ENCODE measurements around the gene PALD1. TPM values are rescaled to one million over a fixed set of nuclear protein-coding genes. Genes with fewer than 3 reads are reported as not detected.

PALD1 gene
- 11.1 and 19.1 TPM in 2 replicates for total RNA-seq
- polyA plus RNA-seq = 5.7 and 14.3 TPM in 2 replicates

DNA sequence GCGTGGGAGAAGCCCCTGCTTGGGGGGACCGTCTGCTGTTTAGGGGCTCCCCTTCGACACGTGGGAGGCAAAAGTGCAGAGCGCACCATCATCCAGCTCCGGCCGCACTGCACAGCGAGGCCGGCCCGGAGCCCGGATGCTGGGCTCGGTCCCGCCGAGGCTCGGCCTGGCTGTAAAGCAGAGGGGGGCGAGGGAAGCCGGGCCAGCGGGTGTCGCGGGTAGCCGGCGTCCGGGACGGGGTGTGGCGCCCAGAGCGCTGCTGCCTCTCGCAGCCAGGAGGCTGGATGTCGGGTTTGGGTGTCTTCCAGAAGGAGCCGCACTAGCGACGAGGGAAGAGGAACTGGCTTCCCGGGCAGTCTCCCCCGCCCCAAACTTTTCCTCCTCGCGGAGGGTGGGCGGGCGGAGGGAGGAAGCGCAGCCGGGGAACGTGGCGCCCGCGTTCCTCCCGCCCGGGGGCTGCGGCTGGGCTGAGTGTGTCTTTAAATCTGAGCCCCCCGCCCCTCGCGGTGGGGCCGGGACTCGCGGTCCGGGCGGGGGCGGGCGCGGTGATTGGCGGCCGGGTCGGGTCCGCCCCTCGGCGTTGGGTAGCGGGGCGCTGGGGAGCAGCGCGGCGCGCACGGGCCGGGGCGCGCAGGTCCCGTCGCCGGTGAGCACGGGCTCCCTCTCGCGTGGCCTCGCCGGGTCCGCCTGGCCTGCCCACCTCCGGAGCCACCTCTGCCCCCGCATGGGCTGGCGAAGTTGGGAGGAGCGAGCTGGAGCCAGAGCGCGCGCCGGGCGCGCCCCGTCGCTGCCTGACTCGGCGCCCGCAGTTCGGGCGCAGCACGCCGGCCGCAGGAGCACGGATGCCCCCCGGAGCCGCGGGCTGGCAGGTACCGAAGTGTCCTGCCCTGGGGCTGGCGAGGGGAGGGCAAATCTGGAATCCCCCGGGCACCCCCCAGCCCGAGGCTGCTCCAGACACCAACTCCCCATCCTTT lies at the start of gene PALD1:
Gene PALD1, plus strand, starts transcription at position 577 of the 974 bp plus-strand sequence. CDS start 47,185 bp downstream, outside the sequence.
- DNase-seq (ENCODE audit: low read depth in 1 of 2, low spot score in 1 of 2) = peak; percentile 39 to 71
- Histone ChIP-seq H3K4me1 (ENCODE audit: low read depth) (peaks cover 11% of the 10 kb centered on the region), H3K9me3 (ENCODE audit: low read depth) (no peaks in the 10 kb centered on the region), H3K36me3 (no peaks in the 10 kb centered on the region), H3K27me3 (peaks cover 30% of the 10 kb centered on the region), H3K4me3 (peak within 1 kb of the TSS; percentile 58), H3K27ac (no peak within 1 kb of the TSS)
- TF ChIP-seq, protein P1, sequence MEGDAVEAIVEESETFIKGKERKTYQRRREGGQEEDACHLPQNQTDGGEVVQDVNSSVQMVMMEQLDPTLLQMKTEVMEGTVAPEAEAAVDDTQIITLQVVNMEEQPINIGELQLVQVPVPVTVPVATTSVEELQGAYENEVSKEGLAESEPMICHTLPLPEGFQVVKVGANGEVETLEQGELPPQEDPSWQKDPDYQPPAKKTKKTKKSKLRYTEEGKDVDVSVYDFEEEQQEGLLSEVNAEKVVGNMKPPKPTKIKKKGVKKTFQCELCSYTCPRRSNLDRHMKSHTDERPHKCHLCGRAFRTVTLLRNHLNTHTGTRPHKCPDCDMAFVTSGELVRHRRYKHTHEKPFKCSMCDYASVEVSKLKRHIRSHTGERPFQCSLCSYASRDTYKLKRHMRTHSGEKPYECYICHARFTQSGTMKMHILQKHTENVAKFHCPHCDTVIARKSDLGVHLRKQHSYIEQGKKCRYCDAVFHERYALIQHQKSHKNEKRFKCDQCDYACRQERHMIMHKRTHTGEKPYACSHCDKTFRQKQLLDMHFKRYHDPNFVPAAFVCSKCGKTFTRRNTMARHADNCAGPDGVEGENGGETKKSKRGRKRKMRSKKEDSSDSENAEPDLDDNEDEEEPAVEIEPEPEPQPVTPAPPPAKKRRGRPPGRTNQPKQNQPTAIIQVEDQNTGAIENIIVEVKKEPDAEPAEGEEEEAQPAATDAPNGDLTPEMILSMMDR (IDR thresholded peaks at IDR 0.05; ENCODE audit: low read depth, low read length) = no peak

DNA sequence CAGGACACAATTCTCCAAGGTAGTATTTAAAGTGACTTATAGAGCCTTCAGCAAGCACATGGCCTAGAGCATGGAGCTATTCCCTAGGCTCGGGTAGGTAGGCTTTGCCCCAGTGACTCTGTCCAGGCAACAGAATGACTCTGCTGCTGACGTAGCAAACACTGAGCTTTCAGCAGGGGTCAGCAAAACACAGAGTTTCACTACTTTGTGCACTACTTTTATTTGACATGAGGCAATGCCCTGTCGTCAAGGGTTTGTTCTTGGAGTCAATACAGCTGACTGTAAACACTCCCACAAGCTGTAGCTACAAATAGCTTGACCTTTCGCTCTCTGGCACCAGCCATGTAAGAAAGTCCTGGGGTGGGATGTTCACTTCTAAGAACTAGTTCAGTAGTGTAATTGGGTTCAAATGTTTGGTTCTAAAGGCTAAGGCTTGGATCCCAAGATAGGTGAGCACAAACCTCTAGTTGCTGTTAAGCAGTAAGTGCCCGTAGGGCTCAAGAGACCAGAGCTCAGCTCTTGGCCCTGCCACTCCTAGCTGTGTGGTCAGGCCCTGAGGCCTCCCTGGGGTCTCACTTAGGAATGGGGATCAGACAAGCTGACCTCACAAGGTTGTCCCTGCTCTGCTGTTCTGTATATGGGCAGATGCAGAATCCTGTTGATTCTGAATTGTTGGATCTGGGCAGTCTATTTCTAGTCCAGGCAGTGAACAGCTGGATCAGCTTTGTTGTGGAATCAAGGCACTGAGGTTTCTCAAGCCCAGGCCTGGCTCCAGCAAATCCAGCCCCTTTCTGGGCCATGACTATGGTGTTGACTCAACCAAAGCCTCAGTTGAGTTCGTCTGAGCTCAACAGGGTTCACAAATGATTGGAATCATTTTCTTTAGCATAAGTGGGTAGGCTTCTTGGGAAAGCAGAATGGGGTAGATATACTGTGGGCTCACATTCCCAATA lies 47.8 kb upstream of the PALD1 start:
- TF ChIP-seq, protein P1 (IDR thresholded peaks at IDR 0.05; ENCODE audit: low read depth, low read length) = peak; percentile 31
- Histone ChIP-seq H3K4me3 (no peak overlapping the region), H3K27ac (peak overlapping the region; percentile 86), H3K36me3 (no peaks in the 10 kb centered on the region), H3K9me3 (ENCODE audit: low read depth) (no peaks in the 10 kb centered on the region), H3K4me1 (ENCODE audit: low read depth) (peaks cover 16% of the 10 kb centered on the region), H3K27me3 (no peaks in the 10 kb centered on the region)
- DNase-seq (ENCODE audit: low read depth in 1 of 2, low spot score in 1 of 2) = peak; percentile 75 to 93

DNA sequence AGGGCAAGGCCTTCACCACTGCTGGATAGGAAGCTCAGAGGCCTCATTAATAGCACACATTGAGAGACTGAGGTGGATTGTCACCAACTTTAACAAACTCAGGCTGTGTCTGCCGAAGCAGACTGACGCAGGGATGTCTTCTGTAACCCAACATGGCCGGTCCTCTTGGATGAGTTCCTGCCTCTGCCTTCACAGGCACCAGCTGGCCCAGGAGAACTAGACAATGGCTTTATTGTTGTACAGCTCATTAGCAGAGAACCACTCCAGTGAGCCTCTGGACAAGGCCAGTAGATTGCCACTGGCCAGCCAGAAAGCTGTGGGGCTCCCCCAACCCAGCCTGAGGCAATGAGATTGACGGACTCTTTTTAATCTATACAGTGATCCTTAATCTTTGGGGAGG lies 46.5 kb upstream of the PALD1 start:
- Histone ChIP-seq H3K27ac (no peak overlapping the region), H3K27me3 (no peaks in the 10 kb centered on the region), H3K9me3 (ENCODE audit: low read depth) (no peaks in the 10 kb centered on the region), H3K4me1 (ENCODE audit: low read depth) (peaks cover 16% of the 10 kb centered on the region), H3K36me3 (no peaks in the 10 kb centered on the region), H3K4me3 (no peak overlapping the region)
- peak in 1 of 2 donors; percentile 83 for DNase-seq (ENCODE audit: low read depth in 1 of 2, low spot score in 1 of 2)
- TF ChIP-seq, protein P1 (IDR thresholded peaks at IDR 0.05; ENCODE audit: low read depth, low read length) = no peak

DNA sequence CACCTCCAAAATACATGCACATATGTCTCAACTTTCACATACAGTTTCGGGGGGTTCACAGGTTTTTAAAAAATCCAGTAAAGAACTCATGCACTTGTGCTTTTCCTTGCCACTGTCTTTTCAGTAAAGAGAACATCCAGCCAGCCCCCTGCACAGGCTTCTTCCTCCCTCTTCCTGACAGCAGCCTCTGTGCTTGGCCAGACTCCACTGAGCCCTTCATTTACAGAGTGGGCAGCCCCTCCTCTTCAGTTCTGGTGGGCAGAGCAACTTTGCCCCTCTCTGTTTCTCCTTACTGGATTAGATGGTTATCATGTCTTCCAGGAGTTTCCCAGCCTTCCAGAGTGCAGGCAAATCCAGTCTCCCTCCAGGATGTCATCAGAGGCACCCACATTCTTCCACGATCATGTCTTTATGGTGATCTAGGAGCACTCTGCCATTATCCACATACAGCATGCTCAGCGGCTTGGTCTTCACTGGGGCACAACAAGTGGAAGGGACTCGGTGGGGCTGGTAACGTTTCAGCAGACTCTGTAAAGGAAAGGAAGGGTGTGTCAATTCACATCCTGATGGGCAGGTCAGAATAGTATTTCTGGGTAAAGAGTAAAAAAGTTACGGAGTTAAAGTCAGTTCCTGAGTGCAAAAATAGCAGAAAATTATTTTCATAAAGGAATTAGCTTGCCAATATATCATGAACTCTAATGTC lies 45.9 kb upstream of the PALD1 start:
- peaks cover 4% of the 10 kb centered on the region for H3K27me3 ChIP-seq
- no peak overlapping the region for H3K27ac ChIP-seq
- peaks cover 16% of the 10 kb centered on the region for H3K4me1 ChIP-seq (ENCODE audit: low read depth)
- H3K4me3 ChIP-seq = no peak overlapping the region
- H3K9me3 ChIP-seq (ENCODE audit: low read depth) = no peaks in the 10 kb centered on the region
- H3K36me3 ChIP-seq = no peaks in the 10 kb centered on the region
- TF ChIP-seq, protein P1 (IDR thresholded peaks at IDR 0.05; ENCODE audit: low read depth, low read length) = no peak
- no peak for DNase-seq (ENCODE audit: low read depth in 1 of 2, low spot score in 1 of 2)
